B cell (primary cell): ENCODE data around the gene TOPAZ1. TPM values are rescaled to one million over a fixed set of nuclear protein-coding genes. Genes with fewer than 3 reads are reported as not detected.

Source experiments
- ATAC-seq: fragments of 200-7000 bp; cut with Tn5 transposase; one replicate; pipeline ENCODE4 v1.10.0; 2021; ENCODE audit warnings: low read depth, mild to moderate bottlenecking, moderate number of reproducible peaks, moderate library complexity
- CTCF ChIA-PET: fragments of 350-600 bp; sonication (Branson Sonifier 250); formaldehyde crosslinking; loops from one replicate; lab custom pipeline; 2021; ENCODE audit warnings: antibody characterized with exemption, inconsistent platforms; lab: Charles Lee
- POLR2A ChIA-PET: fragments of 350-600 bp; sonication (Branson Sonifier 250); formaldehyde crosslinking; loops from one replicate; lab custom pipeline; 2021; ENCODE audit warnings: antibody characterized with exemption; lab: Charles Lee
- DNase-seq: peaks from one replicate; pipeline ENCODE4 v3.0.0; 2013
- H2AFZ ChIP-seq: 2 replicates; pipeline ENCODE4 v1.6.1; 2012; ENCODE audit warnings: mild to moderate bottlenecking, low read depth, low read length; ENCODE audit not compliant: insufficient read depth, poor library complexity, severe bottlenecking
- H3K27ac ChIP-seq, 2 donors: 1 replicate in 1 of 2; 2 replicates in 1 of 2; pipeline ENCODE4 v1.5.1; 2012 to 2013; ENCODE audit warnings: low read length in 2 of 2, mild to moderate bottlenecking in 2 of 2, moderate library complexity in 1 of 2
- H3K27me3 ChIP-seq, 4 experiments: fragments of 200-600 bp in 1 of 4; sonication (generic) in 1 of 4; replicated peaks in 1 of 4; 1 replicate in 2 of 4; 2 replicates in 2 of 4; pipeline versions ENCODE4 v1.6.1 to v1.7.0; 2013 to 2016; ENCODE audit warnings: low read length in 3 of 4, mild to moderate bottlenecking in 2 of 4, mixed read lengths in 1 of 4, moderate library complexity in 1 of 4; ENCODE audit not compliant: insufficient read depth in 4 of 4, control insufficient read depth in 3 of 4; ENCODE audit errors: control extremely low read depth in 1 of 4
- H3K36me3 ChIP-seq, 2 experiments: replicated peaks in 1 of 2; 1 replicate in 1 of 2; 2 replicates in 1 of 2; pipeline versions ENCODE4 v1.6.1 to v1.7.1; 2013; ENCODE audit warnings: low read length in 1 of 2; ENCODE audit not compliant: insufficient read depth in 2 of 2, control insufficient read depth in 1 of 2; ENCODE audit errors: control extremely low read depth in 1 of 2, extremely low read depth in 1 of 2
- H3K4me1 ChIP-seq, 2 donors: fragments of 200-600 bp in 1 of 2; sonication (generic) in 1 of 2; 1 replicate in 1 of 2; 2 replicates in 1 of 2; pipeline versions ENCODE4 v1.5.1 to v1.6.1; 2013 to 2017; ENCODE audit warnings: low read length in 2 of 2; ENCODE audit not compliant: control insufficient read depth in 2 of 2, insufficient read depth in 2 of 2
- H3K4me2 ChIP-seq: replicated peaks from 2 replicates; pipeline ENCODE3; 2012; ENCODE audit warnings: mild to moderate bottlenecking, low read depth, low read length; ENCODE audit not compliant: poor library complexity, severe bottlenecking
- H3K4me3 ChIP-seq, 5 experiments: fragments of 200-600 bp in 1 of 5; sonication (generic) in 1 of 5; 1 replicate in 3 of 5; 2 replicates in 2 of 5; pipeline versions ENCODE4 v1.5.1 to v1.7.0; 2011 to 2016; ENCODE audit warnings: low read length in 4 of 5, mild to moderate bottlenecking in 4 of 5, low read depth in 2 of 5, control low read depth in 1 of 5, moderate library complexity in 1 of 5; ENCODE audit not compliant: insufficient read depth in 1 of 5; ENCODE audit errors: control extremely low read depth in 1 of 5, extremely low read depth in 1 of 5
- H3K79me2 ChIP-seq: fragments of 200-600 bp; sonication (generic); one replicate; pipeline ENCODE4 v1.6.0; 2016; ENCODE audit warnings: low read length; ENCODE audit not compliant: control insufficient read depth, insufficient read depth
- H3K9ac ChIP-seq: fragments of 200-600 bp; sonication (generic); 2 replicates; pipeline ENCODE4 v1.6.1; 2017; ENCODE audit warnings: mild to moderate bottlenecking, low read length, moderate library complexity
- H3K9me3 ChIP-seq, 3 donors: one replicate each; pipeline versions ENCODE4 v1.6.1 to v1.7.1; 2013; ENCODE audit warnings: low read length in 2 of 3; ENCODE audit not compliant: control insufficient read depth in 2 of 3, insufficient read depth in 1 of 3; ENCODE audit errors: control extremely low read depth in 1 of 3
- H4K20me1 ChIP-seq: 2 replicates; pipeline ENCODE4 v1.6.0; 2012; ENCODE audit warnings: mild to moderate bottlenecking, low read length; ENCODE audit not compliant: insufficient read depth, control insufficient read depth, poor library complexity, severe bottlenecking
- H3K27ac Mint-ChIP-seq: one replicate; pipeline ENCODE4 v1.8.0; 2021; ENCODE audit warnings: mixed read lengths
- H3K27me3 Mint-ChIP-seq: one replicate; pipeline ENCODE4 v1.8.0; 2021; ENCODE audit warnings: mixed read lengths
- H3K4me1 Mint-ChIP-seq: one replicate; pipeline ENCODE4 v1.8.0; 2021; ENCODE audit warnings: mixed read lengths
- H3K4me3 Mint-ChIP-seq: one replicate; pipeline ENCODE4 v1.8.0; 2021; ENCODE audit warnings: mixed read lengths
- H3K9me3 Mint-ChIP-seq: one replicate; pipeline ENCODE4 v1.8.0; 2022; ENCODE audit warnings: mixed read lengths; ENCODE audit not compliant: insufficient read depth
- CTCF ChIP-seq: fragments of 200-600 bp; IDR thresholded peaks from one replicate; pipeline ENCODE4 v1.8.0; 2022; ENCODE audit warnings: antibody characterized with exemption, mild to moderate bottlenecking
- EZH2 ChIP-seq: IDR thresholded peaks from 2 replicates; pipeline ENCODE4 v1.6.1; 2012; ENCODE audit warnings: borderline replicate concordance, low read depth, mild to moderate bottlenecking, moderate library complexity, low read length; ENCODE audit not compliant: insufficient read depth, poor library complexity, severe bottlenecking
- WGBS: methylation state at CpG from one replicate; pipeline ENCODE4 v1.1.5; 2013; ENCODE audit warnings: missing lambda C conversion rate; ENCODE audit not compliant: insufficient coverage; 5-methylcytosine and 5-hydroxymethylcytosine counted together
- intact Hi-C: fragments of 100-400 bp; cut with micrococcal nuclease; formaldehyde crosslinking; loops from one replicate; pipeline ENCODE4 v1.10.0; 2022
- polyA plus RNA-seq: library from polyadenylated mRNA; depleted of rRNA; stranded (reverse); fragments of >200 nt; gene quantifications from 2 replicates; pipeline ENCODE4 v1.2.3, GENCODE V29; 2012
- total RNA-seq, 2 donors: library from RNA; stranded (reverse); fragments of 120-200 nt in 1 of 2; gene quantifications; 1 replicate in 1 of 2; 2 replicates in 1 of 2; pipeline versions ENCODE4 v1.2.3 to v1.2.4, GENCODE V29; 2013 to 2022

TOPAZ1 gene
- total and polyA plus RNA-seq, 2 donors (not counting 1 experiment from before 2014, with no cell fraction given) = not detected

- Histone ChIP-seq H3K4me2 (peak overlapping the region; percentile 79), H3K4me1 (peaks cover 16 to 19% of the 10 kb centered on the region in 2 donors), H3K9ac (peak overlapping the region; percentile 88), H3K27ac (peak overlapping the region; percentile 80 to 88), H3K79me2 (peaks cover 36% of the 10 kb centered on the region), H4K20me1 (no peaks in the 10 kb centered on the region), H3K27me3 (no peaks in the 10 kb centered on the region), H3K9me3 (no peaks in the 10 kb centered on the region), H3K4me3 (peak overlapping the region; percentile 85 to 97 (median 87)), H3K36me3 (no peaks in the 10 kb centered on the region), H2AFZ (peak overlapping the region; percentile 98)
- Mint-ChIP-seq H3K9me3 (no peaks in the 10 kb centered on the region), H3K27ac (peak overlapping the region; percentile 99), H3K4me1 (peaks cover 29% of the 10 kb centered on the region), H3K4me3 (peak overlapping the region; percentile 99), H3K27me3 (peaks cover under 1% of the 10 kb centered on the region)
- intact Hi-C loops = loop anchor here (5.0 kb wide), 2 partner anchors 523 to 1232 kb away; partner anchors contain the start of genes POMGNT2 and TMEM42
- POLR2A ChIA-PET = interaction anchor here (1.3 to 1.4 kb wide), 2 partner anchors 100 to 171 kb away, joined by 3 to 7 read pairs; no protein-coding TSS in a partner anchor
- CTCF ChIA-PET = interaction anchor here (1.0 to 2.5 kb wide), 5 partner anchors 16 to 637 kb away, joined by 3 to 5 read pairs (median 4); partner anchors contain the start of genes EXOSC7 and ZDHHC3
- 100% methylated on average over 1 of the region's 11 CpGs for WGBS
- no peak for ATAC-seq
- no peak for DNase-seq
- TF ChIP-seq EZH2 (no peak), CTCF (no peak)
Measured at GRCh38 chr3:44339181-44340057, 97.7 kb downstream of the TOPAZ1 start.

- no peaks in the 10 kb centered on the region for H3K9me3 Mint-ChIP-seq
- TF ChIP-seq EZH2 = no peak
- no peak for TF ChIP-seq CTCF
- Histone ChIP-seq H3K9ac (no peak overlapping the region), H3K4me1 (peaks cover 16 to 19% of the 10 kb centered on the region in 2 donors), H4K20me1 (no peaks in the 10 kb centered on the region), H3K4me3 (no peak overlapping the region), H3K27ac (peak overlapping the region in 1 of 2 donors; percentile 20), H3K9me3 (no peaks in the 10 kb centered on the region), H3K79me2 (peaks cover 38% of the 10 kb centered on the region), H3K4me2 (peak overlapping the region; percentile 79), H3K27me3 (no peaks in the 10 kb centered on the region), H2AFZ (no peak overlapping the region), H3K36me3 (no peaks in the 10 kb centered on the region)
- CTCF ChIA-PET = interaction anchor here (1.0 to 2.5 kb wide), 2 partner anchors 16 to 18 kb away, joined by 3 to 5 read pairs; no protein-coding TSS in a partner anchor
- WGBS = no CpG with 5 or more reads among the region's 3 CpGs
- peak overlapping the region; percentile 99 for H3K4me3 Mint-ChIP-seq
- no peaks in the 10 kb centered on the region for H3K27me3 Mint-ChIP-seq
- no peak for ATAC-seq
- POLR2A ChIA-PET = no interaction called here
- intact Hi-C loops = no loop called here
- H3K27ac Mint-ChIP-seq = peak overlapping the region; percentile 79
- H3K4me1 Mint-ChIP-seq = peaks cover 29% of the 10 kb centered on the region
- DNase-seq = no peak
Measured at GRCh38 chr3:44340058-44340395, 98.3 kb downstream of the TOPAZ1 start.
